NCI-H1436 (cell line): ENCODE data around the gene HECW1.
"Not testable (repeated sequence)": the region's sequence is repeated elsewhere in the genome, so short reads cannot be mapped to it uniquely, and the experiment has no call there.

ENCODE experiments used
- DNase-seq: peaks from one replicate; lab custom pipeline; 2025; lab: John Stamatoyannopoulos, UW

HECW1 gene

DNA sequence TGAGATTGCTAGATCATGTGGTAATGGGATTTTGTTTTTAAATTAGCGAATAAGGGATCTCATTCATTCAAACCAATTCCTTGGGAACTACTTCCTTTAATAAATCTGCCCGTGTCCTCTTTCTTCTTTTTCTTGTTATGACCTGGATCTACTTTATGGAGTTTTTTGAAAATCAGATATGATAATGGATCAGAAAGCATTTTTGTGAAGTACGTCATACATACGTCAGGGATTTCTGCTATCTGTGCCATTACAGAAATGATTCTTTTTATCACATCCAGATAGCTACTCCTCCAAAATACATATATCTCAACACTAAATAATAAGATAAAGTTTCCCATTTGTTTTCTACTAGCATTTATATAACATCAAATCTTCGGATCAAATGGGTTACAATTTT lies 430.3 kb downstream of the HECW1 start:
- DNase-seq: no peak

GRCh38 chr7:43546231-43546630 lies 433.8 kb downstream of the HECW1 start:
- DNase-seq: no peak

- no peak for DNase-seq
Observed at GRCh38 chr7:43550427-43550826, 438.0 kb downstream of the HECW1 start.

GRCh38 chr7:43552122-43552521 lies 439.7 kb downstream of the HECW1 start:
- no peak for DNase-seq

GRCh38 chr7:43553999-43554398 lies 441.6 kb downstream of the HECW1 start:
- no peak for DNase-seq

DNA sequence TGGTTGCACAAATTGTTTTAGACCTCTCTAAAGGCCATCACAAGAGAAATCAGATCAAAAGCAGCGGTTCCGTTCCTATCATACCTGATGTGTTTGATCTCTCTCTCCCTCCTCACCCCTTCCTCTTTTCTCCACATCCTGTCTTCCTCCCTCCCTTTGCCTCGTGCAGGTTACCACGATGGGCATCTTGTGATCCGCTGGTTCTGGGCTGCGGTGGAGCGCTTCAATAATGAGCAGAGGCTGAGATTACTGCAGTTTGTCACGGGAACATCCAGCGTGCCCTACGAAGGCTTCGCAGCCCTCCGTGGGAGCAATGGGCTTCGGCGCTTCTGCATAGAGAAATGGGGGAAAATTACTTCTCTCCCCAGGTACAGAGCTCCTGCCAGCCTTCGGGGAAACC lies 442.0 kb downstream of the HECW1 start:
- DNase-seq: no peak

DNA sequence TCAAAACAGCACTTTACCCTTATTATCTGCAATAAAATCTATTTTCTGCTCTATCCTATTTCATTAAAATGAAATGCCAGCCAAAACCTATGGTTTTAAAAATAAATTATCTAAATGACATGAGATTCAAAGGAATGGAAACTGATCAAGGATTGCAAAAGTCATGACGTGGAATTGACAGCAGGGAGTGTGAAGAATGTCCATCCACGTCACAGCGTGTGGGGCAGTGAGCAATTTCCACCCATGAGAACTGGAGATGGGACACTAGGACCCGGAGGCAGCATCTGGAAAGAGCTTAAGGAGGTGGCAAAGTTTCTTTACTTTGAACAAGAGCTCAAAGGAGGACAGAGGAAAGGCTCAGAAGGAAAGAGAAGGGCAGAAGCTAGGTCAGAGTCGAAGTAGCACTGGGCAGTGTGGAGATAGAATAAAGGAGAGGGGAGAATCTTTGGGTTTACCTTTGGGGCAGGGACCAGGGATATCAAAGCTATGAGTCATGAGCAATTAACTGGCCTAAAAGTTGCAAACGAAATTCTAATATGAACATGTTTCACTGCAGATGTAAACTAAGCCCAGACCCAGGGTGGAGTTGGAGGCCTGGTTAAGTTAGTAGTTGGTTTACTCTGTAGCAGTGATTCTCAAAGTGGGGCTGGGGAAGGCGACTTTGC lies 445.5 kb downstream of the HECW1 start:
- DNase-seq: no peak

DNA sequence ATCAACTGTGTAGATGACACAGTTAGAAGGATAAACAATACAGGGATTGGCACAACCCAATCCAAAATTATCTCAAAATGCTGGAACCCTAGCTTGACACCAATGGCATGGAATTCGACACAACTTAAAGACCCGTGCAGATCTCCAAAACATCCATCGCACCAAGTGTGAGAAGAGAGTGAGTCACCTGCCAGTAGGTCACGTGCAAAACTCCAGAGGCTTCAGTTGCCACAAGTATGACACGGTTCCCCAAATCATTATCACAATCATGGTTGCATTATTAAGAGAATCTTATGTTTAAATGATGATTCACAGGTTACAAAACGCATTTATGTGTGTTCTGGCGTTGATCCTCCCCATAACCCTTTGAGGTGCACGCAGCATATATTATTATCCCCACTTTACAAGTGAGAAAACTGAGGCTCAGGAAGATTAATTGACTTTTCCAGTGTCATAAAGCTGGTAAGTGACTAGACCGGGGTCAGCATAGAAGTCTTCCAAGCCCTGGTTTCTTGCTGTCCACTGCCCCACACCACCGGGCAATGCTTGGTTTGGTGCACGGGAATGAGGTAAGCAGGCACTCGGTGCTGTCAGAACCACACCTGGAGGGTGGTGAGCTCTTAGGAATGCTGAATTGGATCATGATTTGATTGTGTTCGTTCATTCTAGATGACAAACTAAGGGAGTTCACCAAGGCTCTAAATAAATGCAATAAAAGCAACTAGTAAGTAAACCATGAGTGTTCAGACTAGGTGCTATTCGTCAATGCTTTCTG lies 446.9 kb downstream of the HECW1 start:
- DNase-seq: no peak

DNA sequence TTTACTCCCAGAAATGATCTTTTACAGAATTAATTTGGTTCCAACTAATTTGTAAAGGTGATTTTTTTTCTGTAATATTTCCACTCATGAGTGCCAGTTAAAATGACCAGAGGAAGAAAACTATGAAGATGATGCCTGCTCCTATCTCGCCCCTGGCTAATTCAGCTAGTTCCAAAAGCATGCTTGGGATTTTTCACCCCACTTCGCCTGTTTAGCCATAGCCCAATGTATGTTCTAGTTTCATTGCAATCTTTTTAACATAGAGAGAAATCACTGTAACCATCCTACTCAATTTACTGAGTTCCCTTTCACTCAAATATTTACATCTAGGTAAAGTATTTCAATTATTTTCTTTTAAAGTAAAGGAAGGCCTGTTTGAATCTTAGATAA lies 447.5 kb downstream of the HECW1 start:
- DNase-seq: no peak

- DNase-seq: no peak
Observed at GRCh38 chr7:43560742-43561330, 448.4 kb downstream of the HECW1 start.

- DNase-seq: no peak
Observed at GRCh38 chr7:43562383-43562782, 449.9 kb downstream of the HECW1 start.

- DNase-seq: no peak
Observed at GRCh38 chr7:43565786-43566185, 453.3 kb downstream of the HECW1 start.

GRCh38 chr7:43568529-43568928 lies 456.1 kb downstream of the HECW1 start:
- peak; percentile 63 for DNase-seq

GRCh38 chr7:43569424-43569823 lies 457.0 kb downstream of the HECW1 start:
- no peak for DNase-seq

GRCh38 chr7:43570688-43571365 lies 458.4 kb downstream of the HECW1 start:
- DNase-seq: no peak

- DNase-seq: no peak
Observed at GRCh38 chr7:43572516-43573049, 460.1 kb downstream of the HECW1 start.

GRCh38 chr7:43573832-43574231 lies 461.4 kb downstream of the HECW1 start:
- DNase-seq: not testable (repeated sequence)

- no peak for DNase-seq
Observed at GRCh38 chr7:43575506-43575905, 463.1 kb downstream of the HECW1 start.

DNA sequence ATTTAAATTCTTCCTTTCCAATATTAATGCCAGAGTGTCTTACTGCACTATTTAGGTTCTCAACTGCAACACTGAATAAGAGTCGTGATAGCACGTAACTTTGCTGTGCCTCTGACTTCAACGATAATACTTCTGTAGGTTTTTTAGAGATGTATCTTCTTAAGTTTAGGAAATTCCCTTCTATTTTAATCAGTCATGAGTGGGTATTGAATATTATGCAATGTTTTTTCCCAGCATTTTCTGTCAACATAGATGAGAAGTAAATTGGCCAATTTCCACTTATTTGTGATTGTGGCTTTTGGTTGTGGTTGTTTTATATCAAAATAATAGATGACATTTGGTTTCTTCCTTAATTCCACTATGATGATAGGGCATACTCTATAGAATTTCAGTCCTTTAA lies 463.8 kb downstream of the HECW1 start:
- no peak for DNase-seq

GRCh38 chr7:43577485-43577951 lies 465.1 kb downstream of the HECW1 start:
- DNase-seq: peak; percentile 24

DNA sequence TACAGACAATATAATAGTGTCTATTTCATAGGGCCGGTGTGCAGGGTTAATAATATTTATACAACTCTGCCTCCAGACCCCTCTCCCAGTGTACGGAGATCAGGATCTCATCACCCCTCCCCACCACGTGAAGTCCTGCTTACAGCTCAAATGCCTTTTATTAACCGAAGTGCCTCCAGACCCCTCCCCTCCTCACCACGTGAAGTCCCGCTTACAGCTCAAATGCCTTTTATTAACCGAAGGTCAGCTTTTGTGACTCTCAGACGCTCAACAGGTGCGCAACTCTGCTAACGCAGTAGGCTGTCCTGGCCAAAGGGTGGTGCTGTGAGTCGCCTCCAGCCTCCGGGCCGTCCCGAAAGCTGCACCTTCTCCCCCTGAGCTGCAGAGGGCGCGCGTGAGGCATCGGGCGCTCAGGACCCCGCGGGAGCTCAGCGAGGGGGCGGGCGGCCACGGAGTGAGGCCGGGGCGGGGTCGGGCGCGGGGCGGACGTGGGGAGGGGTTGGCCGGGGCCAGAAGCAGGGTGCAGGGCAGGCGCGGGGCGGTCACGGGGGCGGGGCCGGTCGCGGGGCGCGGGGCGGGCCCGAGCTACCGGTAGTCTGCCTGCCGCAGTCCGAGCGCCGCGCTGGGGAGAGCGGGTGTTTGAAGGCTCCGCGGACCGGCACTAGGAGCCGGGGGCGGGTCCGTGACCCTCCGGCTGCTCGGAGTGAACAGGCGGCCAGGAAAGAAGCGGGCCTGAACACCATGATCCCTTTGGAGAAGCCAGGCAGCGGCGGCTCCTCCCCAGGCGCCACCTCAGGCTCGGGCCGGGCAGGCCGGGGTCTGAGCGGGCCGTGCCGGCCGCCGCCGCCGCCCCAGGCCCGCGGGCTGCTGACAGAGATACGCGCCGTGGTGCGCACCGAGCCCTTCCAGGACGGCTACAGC lies 470.3 kb downstream of the HECW1 start, which contains the start of gene STK17A:
Gene STK17A, plus strand, starts transcription at position 606 of the 921 bp plus-strand sequence. Its CDS starts 136 bp downstream, at position 742.
- DNase-seq: peak; percentile 82
